ENCODE data around the gene NTN1. TPM values are rescaled to one million over a fixed set of nuclear protein-coding genes. Genes with fewer than 3 reads are reported as not detected.

Gene NTN1
- total and polyA plus RNA-seq, 2 of the 13 experiments (the other 11 are each of a cell fraction or from before 2014, with no cell fraction given) = 0.04 to 0.05 TPM

- no peaks in the 10 kb centered on the region for H3K9me3 ChIP-seq (ENCODE audit: low read length)
- peak; percentile 78 for ATAC-seq
- POLR2A ChIA-PET = no interaction called here
- no peaks in the 10 kb centered on the region for H3K36me3 ChIP-seq (replicated peaks in 1 of 2; ENCODE audit: control insufficient read depth in 1 of 2, insufficient read depth in 2 of 2, low read length in 2 of 2)
- intact Hi-C loops (cut with micrococcal nuclease; ENCODE audit: unreplicated experiment) (no loop called here), in situ Hi-C loops (cut with HindIII; ENCODE audit: extremely low pct_ligation_motif_present, low pct_unique_long_range_greater_than_20kb) (no loop called here)
- peaks cover 3% of the 10 kb centered on the region; the same call in 1 of the 2 replicates for H4K20me1 ChIP-seq (ENCODE audit: insufficient read depth, low read length)
- H3K4me3 ChIP-seq (replicated peaks in 1 of 3; ENCODE audit: insufficient read depth in 1 of 3, low read depth in 2 of 3, low read length in 3 of 3) = no peak overlapping the region
- H3K4me1 ChIP-seq (ENCODE audit: insufficient read depth, low read length) = no peaks in the 10 kb centered on the region; the same call in 1 of the 2 replicates
- no peak overlapping the region for H2AFZ ChIP-seq (ENCODE audit: low read length)
- WGBS (ENCODE audit: low lambda C conversion rate) = 0% methylated on average over 3 of the region's 6 CpGs
- H3K79me2 ChIP-seq (ENCODE audit: insufficient read depth, low read length) = no peaks in the 10 kb centered on the region
- no peak overlapping the region for H3K4me2 ChIP-seq (ENCODE audit: low read depth, low read length)
- H3K27ac ChIP-seq (ENCODE audit: extremely low read length, insufficient read depth, low read length) = no peak overlapping the region
- CTCF ChIA-PET (ENCODE audit: low intra/inter-chr PET ratio, low total read pairs) = no interaction called here
- peak; percentile 77 for DNase-seq (ENCODE audit: low spot score)
- no peak overlapping the region for H3K9ac ChIP-seq (ENCODE audit: insufficient read depth, low read depth, low read length)
- no TSS peak for BruUV-seq (replicated peaks)
- FAIRE-seq = peak; percentile 60
- H3K27me3 ChIP-seq (ENCODE audit: control insufficient read depth in 1 of 2, insufficient read depth in 2 of 2, low read length in 2 of 2) = peaks cover 26 to 82% of the 10 kb centered on the region in 2 experiments
- TF ChIP-seq ZNF468 (CRISPR knock-in tag; IDR thresholded peaks at IDR 0.05) = no peak
- TF ChIP-seq SNAI1 (CRISPR knock-in tag; IDR thresholded peaks at IDR 0.05; ENCODE audit: borderline replicate concordance) = no peak
- TF ChIP-seq SSRP1 (CRISPR knock-in tag; IDR thresholded peaks at IDR 0.05) = no peak
- TF ChIP-seq SNRNP70 (IDR thresholded peaks at IDR 0.05; ENCODE audit: low read depth, low read length) = no peak
- TF ChIP-seq TBX2 (CRISPR knock-in tag; IDR thresholded peaks at IDR 0.05; ENCODE audit: borderline replicate concordance) = peak; percentile 95
- TF ChIP-seq HMGXB3 (CRISPR knock-in tag; IDR thresholded peaks at IDR 0.05; ENCODE audit: borderline replicate concordance) = no peak
- TF ChIP-seq ATF5 (CRISPR knock-in tag; IDR thresholded peaks at IDR 0.05; ENCODE audit: low read depth) = no peak
- TF ChIP-seq PATZ1 (CRISPR knock-in tag; IDR thresholded peaks at IDR 0.05) = peak; percentile 43; the same call in 1 of the 2 replicates
- TF ChIP-seq ARID5B (CRISPR knock-in tag; IDR thresholded peaks at IDR 0.05) = peak; percentile 39
- peak; percentile 70; the same call in 1 of the 2 replicates for TF ChIP-seq NR2F2 (IDR thresholded peaks at IDR 0.05; ENCODE audit: borderline replicate concordance, low read depth)
- TF ChIP-seq SOX6 (IDR thresholded peaks at IDR 0.05) = no peak
- TF ChIP-seq SOX6 (CRISPR knock-in tag; IDR thresholded peaks at IDR 0.05) = peak; percentile 86
- no peak for TF ChIP-seq HDAC6 (IDR thresholded peaks at IDR 0.05; ENCODE audit: low read depth, low read length)
- no peak for TF ChIP-seq FOXA1 (IDR thresholded peaks at IDR 0.05)
- peak; percentile 98 for TF ChIP-seq FOXA1 (CRISPR knock-in tag; IDR thresholded peaks at IDR 0.05)
Observed at GRCh38 chr17:9151091-9151490, 129.8 kb downstream of the NTN1 start.

Data from HepG2 (cell line).